ENCODE data around the gene DLG1.

DNA sequence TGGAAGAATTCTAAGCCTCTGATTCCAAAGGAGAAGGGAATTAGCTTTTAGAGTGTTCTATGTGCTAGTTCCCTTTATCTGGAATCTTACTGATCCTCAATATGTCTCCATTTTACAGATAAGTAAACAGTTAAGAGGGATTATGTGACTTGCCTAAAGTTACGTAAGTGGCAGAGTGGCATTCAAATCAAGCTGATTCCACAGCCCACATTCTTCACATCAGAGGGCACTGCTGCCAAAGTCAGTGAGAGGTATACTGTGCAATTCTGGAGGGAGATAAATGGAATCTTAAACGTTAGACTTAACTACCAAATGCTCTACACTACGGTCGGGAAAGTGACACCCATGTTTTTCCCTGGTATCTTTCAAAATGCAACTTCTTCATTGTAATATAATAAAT is 257.8 kb downstream of the DLG1 start:
- TF ChIP-seq EZH2 (IDR thresholded peaks at IDR 0.05; ENCODE audit: borderline replicate concordance, low read depth, low read length), result no peak
- TF ChIP-seq POLR2A (conservative IDR thresholded peaks at IDR 0.05), result no peak; the same call in 1 of the 2 replicates
- no peak for TF ChIP-seq ZBTB1 (CRISPR knock-in tag; IDR thresholded peaks at IDR 0.05; ENCODE audit: borderline replicate concordance, low read depth)
- TF ChIP-seq PYGO2 (tag; IDR thresholded peaks at IDR 0.05), result no peak
- TF ChIP-seq, protein P1, sequence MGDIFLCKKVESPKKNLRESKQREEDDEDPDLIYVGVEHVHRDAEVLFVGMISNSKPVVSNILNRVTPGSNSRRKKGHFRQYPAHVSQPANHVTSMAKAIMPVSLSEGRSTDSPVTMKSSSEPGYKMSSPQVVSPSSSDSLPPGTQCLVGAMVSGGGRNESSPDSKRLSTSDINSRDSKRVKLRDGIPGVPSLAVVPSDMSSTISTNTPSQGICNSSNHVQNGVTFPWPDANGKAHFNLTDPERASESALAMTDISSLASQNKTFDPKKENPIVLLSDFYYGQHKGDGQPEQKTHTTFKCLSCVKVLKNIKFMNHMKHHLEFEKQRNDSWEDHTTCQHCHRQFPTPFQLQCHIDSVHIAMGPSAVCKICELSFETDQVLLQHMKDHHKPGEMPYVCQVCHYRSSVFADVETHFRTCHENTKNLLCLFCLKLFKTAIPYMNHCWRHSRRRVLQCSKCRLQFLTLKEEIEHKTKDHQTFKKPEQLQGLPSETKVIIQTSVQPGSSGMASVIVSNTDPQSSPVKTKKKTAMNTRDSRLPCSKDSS (IDR thresholded peaks at IDR 0.05; ENCODE audit: low read depth, partially characterized antibody), result no peak
- no peak for TF ChIP-seq SP2 (IDR thresholded peaks at IDR 0.05; ENCODE audit: extremely low read depth, low read depth, low read length, poor library complexity, severe bottlenecking)
- TF ChIP-seq, protein P2, sequence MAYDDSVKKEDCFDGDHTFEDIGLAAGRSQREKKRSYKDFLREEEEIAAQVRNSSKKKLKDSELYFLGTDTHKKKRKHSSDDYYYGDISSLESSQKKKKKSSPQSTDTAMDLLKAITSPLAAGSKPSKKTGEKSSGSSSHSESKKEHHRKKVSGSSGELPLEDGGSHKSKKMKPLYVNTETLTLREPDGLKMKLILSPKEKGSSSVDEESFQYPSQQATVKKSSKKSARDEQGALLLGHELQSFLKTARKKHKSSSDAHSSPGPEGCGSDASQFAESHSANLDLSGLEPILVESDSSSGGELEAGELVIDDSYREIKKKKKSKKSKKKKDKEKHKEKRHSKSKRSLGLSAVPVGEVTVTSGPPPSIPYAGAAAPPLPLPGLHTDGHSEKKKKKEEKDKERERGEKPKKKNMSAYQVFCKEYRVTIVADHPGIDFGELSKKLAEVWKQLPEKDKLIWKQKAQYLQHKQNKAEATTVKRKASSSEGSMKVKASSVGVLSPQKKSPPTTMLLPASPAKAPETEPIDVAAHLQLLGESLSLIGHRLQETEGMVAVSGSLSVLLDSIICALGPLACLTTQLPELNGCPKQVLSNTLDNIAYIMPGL (CRISPR knock-in tag; IDR thresholded peaks at IDR 0.05), result no peak
- TF ChIP-seq, protein P3, sequence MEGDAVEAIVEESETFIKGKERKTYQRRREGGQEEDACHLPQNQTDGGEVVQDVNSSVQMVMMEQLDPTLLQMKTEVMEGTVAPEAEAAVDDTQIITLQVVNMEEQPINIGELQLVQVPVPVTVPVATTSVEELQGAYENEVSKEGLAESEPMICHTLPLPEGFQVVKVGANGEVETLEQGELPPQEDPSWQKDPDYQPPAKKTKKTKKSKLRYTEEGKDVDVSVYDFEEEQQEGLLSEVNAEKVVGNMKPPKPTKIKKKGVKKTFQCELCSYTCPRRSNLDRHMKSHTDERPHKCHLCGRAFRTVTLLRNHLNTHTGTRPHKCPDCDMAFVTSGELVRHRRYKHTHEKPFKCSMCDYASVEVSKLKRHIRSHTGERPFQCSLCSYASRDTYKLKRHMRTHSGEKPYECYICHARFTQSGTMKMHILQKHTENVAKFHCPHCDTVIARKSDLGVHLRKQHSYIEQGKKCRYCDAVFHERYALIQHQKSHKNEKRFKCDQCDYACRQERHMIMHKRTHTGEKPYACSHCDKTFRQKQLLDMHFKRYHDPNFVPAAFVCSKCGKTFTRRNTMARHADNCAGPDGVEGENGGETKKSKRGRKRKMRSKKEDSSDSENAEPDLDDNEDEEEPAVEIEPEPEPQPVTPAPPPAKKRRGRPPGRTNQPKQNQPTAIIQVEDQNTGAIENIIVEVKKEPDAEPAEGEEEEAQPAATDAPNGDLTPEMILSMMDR (IDR thresholded peaks at IDR 0.05 in 2 of 3, conservative IDR thresholded peaks at IDR 0.05 in 1 of 3; ENCODE audit: insufficient read depth in 2 of 3, low read depth in 1 of 3, low read length in 3 of 3), result no peak
- no peak for TF ChIP-seq ZNF133 (CRISPR knock-in tag; IDR thresholded peaks at IDR 0.05)
- no peak for TF ChIP-seq TEAD1 (CRISPR knock-in tag; IDR thresholded peaks at IDR 0.05)
- no peak for TF ChIP-seq NONO (IDR thresholded peaks at IDR 0.05; ENCODE audit: low read depth in 2 of 2, low read length in 1 of 2)
- TF ChIP-seq, protein P4, sequence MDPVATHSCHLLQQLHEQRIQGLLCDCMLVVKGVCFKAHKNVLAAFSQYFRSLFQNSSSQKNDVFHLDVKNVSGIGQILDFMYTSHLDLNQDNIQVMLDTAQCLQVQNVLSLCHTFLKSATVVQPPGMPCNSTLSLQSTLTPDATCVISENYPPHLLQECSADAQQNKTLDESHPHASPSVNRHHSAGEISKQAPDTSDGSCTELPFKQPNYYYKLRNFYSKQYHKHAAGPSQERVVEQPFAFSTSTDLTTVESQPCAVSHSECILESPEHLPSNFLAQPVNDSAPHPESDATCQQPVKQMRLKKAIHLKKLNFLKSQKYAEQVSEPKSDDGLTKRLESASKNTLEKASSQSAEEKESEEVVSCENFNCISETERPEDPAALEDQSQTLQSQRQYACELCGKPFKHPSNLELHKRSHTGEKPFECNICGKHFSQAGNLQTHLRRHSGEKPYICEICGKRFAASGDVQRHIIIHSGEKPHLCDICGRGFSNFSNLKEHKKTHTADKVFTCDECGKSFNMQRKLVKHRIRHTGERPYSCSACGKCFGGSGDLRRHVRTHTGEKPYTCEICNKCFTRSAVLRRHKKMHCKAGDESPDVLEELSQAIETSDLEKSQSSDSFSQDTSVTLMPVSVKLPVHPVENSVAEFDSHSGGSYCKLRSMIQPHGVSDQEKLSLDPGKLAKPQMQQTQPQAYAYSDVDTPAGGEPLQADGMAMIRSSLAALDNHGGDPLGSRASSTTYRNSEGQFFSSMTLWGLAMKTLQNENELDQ (CRISPR knock-in tag; IDR thresholded peaks at IDR 0.05; ENCODE audit: borderline replicate concordance), result no peak
- TF ChIP-seq RB1 (IDR thresholded peaks at IDR 0.05; ENCODE audit: low read depth), result no peak
- TF ChIP-seq BMI1 (IDR thresholded peaks at IDR 0.05; ENCODE audit: low read length), result no peak
